Loucy (cell line): Measurements from ENCODE around the gene CD9.
A peak's percentile ranks its signal among the peaks of the same experiment; 100 is the strongest.

Experiments
- CTCF ChIP-seq: fragments of 200-600 bp; sonication (generic); conservative IDR thresholded peaks from 2 replicates; pipeline ENCODE4 v1.5.1; 2014; ENCODE audit warnings: mild to moderate bottlenecking, antibody characterized with exemption, low read length
- EZH2phosphoT487 ChIP-seq: fragments of 200-600 bp; IDR thresholded peaks from 2 replicates; pipeline ENCODE4 v1.6.1; 2018; ENCODE audit warnings: antibody characterized with exemption, mild to moderate bottlenecking, moderate library complexity, borderline replicate concordance

GRCh38 chr12:6187948-6188793 lies 12.0 kb upstream of the CD9 start:
- TF ChIP-seq CTCF = peak; percentile 41
- TF ChIP-seq EZH2phosphoT487 = no peak
